ENCODE measurements around the gene MTMR12.
"Not testable (repeated sequence)": the region's sequence is repeated elsewhere in the genome, so short reads cannot be mapped to it uniquely, and the experiment has no call there.

MTMR12 gene

GRCh38 chr5:32291591-32291990 lies 21.1 kb downstream of the MTMR12 start:
- peaks cover 10% of the 10 kb centered on the region for H3K36me3 Mint-ChIP-seq
- H3K9me3 Mint-ChIP-seq, result no peaks in the 10 kb centered on the region
- H3K4me3 Mint-ChIP-seq, result no peak overlapping the region
- no peak overlapping the region for H3K27ac Mint-ChIP-seq
- peaks cover 53% of the 10 kb centered on the region for H3K4me1 Mint-ChIP-seq
- H3K27me3 Mint-ChIP-seq, result no peaks in the 10 kb centered on the region

GRCh38 chr5:32290922-32291321 lies 21.8 kb downstream of the MTMR12 start:
- Mint-ChIP-seq H3K9me3 (no peaks in the 10 kb centered on the region), H3K27me3 (no peaks in the 10 kb centered on the region), H3K36me3 (peaks cover 10% of the 10 kb centered on the region), H3K27ac (no peak overlapping the region), H3K4me3 (no peak overlapping the region), H3K4me1 (peaks cover 55% of the 10 kb centered on the region)

GRCh38 chr5:32290501-32290900 lies 22.2 kb downstream of the MTMR12 start:
- not testable (repeated sequence) for H3K27me3 Mint-ChIP-seq, H3K27ac Mint-ChIP-seq, H3K9me3 Mint-ChIP-seq

GRCh38 chr5:32289986-32290385 lies 22.8 kb downstream of the MTMR12 start:
- not testable (repeated sequence) for H3K27me3 Mint-ChIP-seq, H3K9me3 Mint-ChIP-seq, H3K27ac Mint-ChIP-seq, H3K4me3 Mint-ChIP-seq
- H3K4me1 Mint-ChIP-seq, result peaks cover 60% of the 10 kb centered on the region
- H3K36me3 Mint-ChIP-seq, result peaks cover 12% of the 10 kb centered on the region

More at GRCh38 chr5:32290501-32290900, 22.2 kb downstream of the MTMR12 start:
- peaks cover 11% of the 10 kb centered on the region for H3K36me3 Mint-ChIP-seq
- peaks cover 57% of the 10 kb centered on the region for H3K4me1 Mint-ChIP-seq
- not testable (repeated sequence) for H3K4me3 Mint-ChIP-seq

- peaks cover 58% of the 10 kb centered on the region for H3K4me1 Mint-ChIP-seq
- H3K36me3 Mint-ChIP-seq, H3K27ac Mint-ChIP-seq, H3K4me3 Mint-ChIP-seq, H3K27me3 Mint-ChIP-seq, H3K9me3 Mint-ChIP-seq: not testable (repeated sequence)
Observed at GRCh38 chr5:32288135-32288534, 24.6 kb downstream of the MTMR12 start.

- H3K4me1 Mint-ChIP-seq, result peaks cover 59% of the 10 kb centered on the region
- H3K27ac Mint-ChIP-seq, result not testable (repeated sequence)
Observed at GRCh38 chr5:32287525-32287924, 25.2 kb downstream of the MTMR12 start.

GRCh38 chr5:32285510-32286138 lies 27.1 kb downstream of the MTMR12 start:
- H3K27me3 Mint-ChIP-seq, result no peaks in the 10 kb centered on the region
- no peaks in the 10 kb centered on the region for H3K9me3 Mint-ChIP-seq
- peaks cover 11% of the 10 kb centered on the region for H3K36me3 Mint-ChIP-seq
- H3K27ac Mint-ChIP-seq, result no peak overlapping the region
- H3K4me3 Mint-ChIP-seq, result no peak overlapping the region
- H3K4me1 Mint-ChIP-seq, result peaks cover 64% of the 10 kb centered on the region

More at GRCh38 chr5:32287525-32287924, 25.2 kb downstream of the MTMR12 start:
- not testable (repeated sequence) for H3K9me3 Mint-ChIP-seq, H3K27me3 Mint-ChIP-seq, H3K4me3 Mint-ChIP-seq, H3K36me3 Mint-ChIP-seq

- Mint-ChIP-seq H3K4me3 (no peak overlapping the region), H3K27ac (peak overlapping the region; percentile 14), H3K36me3 (peaks cover 13% of the 10 kb centered on the region), H3K4me1 (peaks cover 66% of the 10 kb centered on the region), H3K27me3 (no peaks in the 10 kb centered on the region), H3K9me3 (no peaks in the 10 kb centered on the region)
Observed at GRCh38 chr5:32283539-32284377, 29.0 kb downstream of the MTMR12 start.

GRCh38 chr5:32283061-32283460 lies 29.7 kb downstream of the MTMR12 start:
- Mint-ChIP-seq H3K27me3 (no peaks in the 10 kb centered on the region), H3K9me3 (no peaks in the 10 kb centered on the region), H3K4me3 (no peak overlapping the region), H3K4me1 (peaks cover 66% of the 10 kb centered on the region), H3K27ac (no peak overlapping the region), H3K36me3 (peaks cover 13% of the 10 kb centered on the region)

GRCh38 chr5:32282633-32283032 lies 30.1 kb downstream of the MTMR12 start:
- H3K27me3 Mint-ChIP-seq, result no peaks in the 10 kb centered on the region
- peaks cover 69% of the 10 kb centered on the region for H3K4me1 Mint-ChIP-seq
- H3K9me3 Mint-ChIP-seq, result no peaks in the 10 kb centered on the region
- H3K4me3 Mint-ChIP-seq, result no peak overlapping the region
- peaks cover 13% of the 10 kb centered on the region for H3K36me3 Mint-ChIP-seq
- no peak overlapping the region for H3K27ac Mint-ChIP-seq

- H3K9me3 Mint-ChIP-seq, H3K27me3 Mint-ChIP-seq: not testable (repeated sequence)
- Mint-ChIP-seq H3K4me1 (peaks cover 69% of the 10 kb centered on the region), H3K4me3 (peak overlapping the region; percentile 26), H3K27ac (peak overlapping the region; percentile 55), H3K36me3 (peaks cover 13% of the 10 kb centered on the region)
Observed at GRCh38 chr5:32281378-32282133, 31.2 kb downstream of the MTMR12 start.

GRCh38 chr5:32280656-32281081 lies 32.1 kb downstream of the MTMR12 start:
- Mint-ChIP-seq H3K4me1 (peaks cover 74% of the 10 kb centered on the region), H3K4me3 (peak overlapping the region; percentile 23), H3K27ac (peak overlapping the region; percentile 14), H3K9me3 (no peaks in the 10 kb centered on the region), H3K27me3 (no peaks in the 10 kb centered on the region), H3K36me3 (peaks cover 13% of the 10 kb centered on the region)

GRCh38 chr5:32279786-32280185 lies 33.0 kb downstream of the MTMR12 start:
- H3K9me3 Mint-ChIP-seq, result no peaks in the 10 kb centered on the region
- H3K27me3 Mint-ChIP-seq, result no peaks in the 10 kb centered on the region
- H3K4me1 Mint-ChIP-seq, result peaks cover 74% of the 10 kb centered on the region
- peaks cover 13% of the 10 kb centered on the region for H3K36me3 Mint-ChIP-seq
- no peak overlapping the region for H3K27ac Mint-ChIP-seq
- no peak overlapping the region for H3K4me3 Mint-ChIP-seq

GRCh38 chr5:32279223-32279622 lies 33.5 kb downstream of the MTMR12 start:
- peaks cover 74% of the 10 kb centered on the region for H3K4me1 Mint-ChIP-seq
- H3K27me3 Mint-ChIP-seq, result no peaks in the 10 kb centered on the region
- no peaks in the 10 kb centered on the region for H3K9me3 Mint-ChIP-seq
- H3K36me3 Mint-ChIP-seq, result peaks cover 13% of the 10 kb centered on the region
- no peak overlapping the region for H3K27ac Mint-ChIP-seq
- no peak overlapping the region for H3K4me3 Mint-ChIP-seq

- H3K27ac Mint-ChIP-seq, result no peak overlapping the region
- peaks cover 13% of the 10 kb centered on the region for H3K36me3 Mint-ChIP-seq
- no peaks in the 10 kb centered on the region for H3K27me3 Mint-ChIP-seq
- H3K4me1 Mint-ChIP-seq, result peaks cover 68% of the 10 kb centered on the region
- no peaks in the 10 kb centered on the region for H3K9me3 Mint-ChIP-seq
- no peak overlapping the region for H3K4me3 Mint-ChIP-seq
Observed at GRCh38 chr5:32278406-32278805, 34.3 kb downstream of the MTMR12 start.

GRCh38 chr5:32277798-32278197 lies 34.9 kb downstream of the MTMR12 start:
- Mint-ChIP-seq H3K9me3 (no peaks in the 10 kb centered on the region), H3K27me3 (no peaks in the 10 kb centered on the region), H3K27ac (no peak overlapping the region), H3K4me3 (no peak overlapping the region), H3K36me3 (peaks cover 13% of the 10 kb centered on the region), H3K4me1 (peaks cover 65% of the 10 kb centered on the region)

Data from activated naive CD4-positive, alpha-beta T cell treated with anti-CD3 and anti-CD28 coated beads, Interleukin-2, amount 50 U/mL, for 24 hours (primary cell).